NCI-H1105 treated with DMSO at 0.1 percent for 48 hours (cell line): Measurements from ENCODE around the gene DOCK4.

Experiments
- DNase-seq: peaks from one replicate; lab custom pipeline; 2025; lab: John Stamatoyannopoulos, UW

Gene DOCK4

GRCh38 chr7:111734954-111735660, 471.1 kb downstream of the DOCK4 start:
- no peak for DNase-seq

GRCh38 chr7:111732923-111733322, 473.3 kb downstream of the DOCK4 start:
- DNase-seq = no peak

GRCh38 chr7:111730476-111731300, 475.5 kb downstream of the DOCK4 start:
- DNase-seq = peak; percentile 51

- DNase-seq = no peak
These were observed 476.1 kb downstream of the DOCK4 start for GRCh38 chr7:111730057-111730456.

GRCh38 chr7:111729483-111729882, 476.7 kb downstream of the DOCK4 start:
- DNase-seq = no peak

GRCh38 chr7:111728635-111728995, 477.6 kb downstream of the DOCK4 start:
- DNase-seq = no peak

GRCh38 chr7:111727905-111728634, 478.1 kb downstream of the DOCK4 start:
- no peak for DNase-seq

GRCh38 chr7:111718886-111719285, 487.3 kb downstream of the DOCK4 start:
- DNase-seq = no peak

- no peak for DNase-seq
These were observed 494.7 kb downstream of the DOCK4 start for GRCh38 chr7:111711426-111712065.

- no peak for DNase-seq
These were observed 495.3 kb downstream of the DOCK4 start for GRCh38 chr7:111710839-111711380.

GRCh38 chr7:111708072-111708471, 498.1 kb downstream of the DOCK4 start:
- DNase-seq = no peak

- no peak for DNase-seq
These were observed 500.4 kb downstream of the DOCK4 start for GRCh38 chr7:111705807-111706206.

GRCh38 chr7:111697771-111698170, 508.4 kb downstream of the DOCK4 start:
- DNase-seq = no peak

- no peak for DNase-seq
These were observed 511.8 kb downstream of the DOCK4 start for GRCh38 chr7:111694376-111694775.

GRCh38 chr7:111690364-111691111, 515.7 kb downstream of the DOCK4 start:
- no peak for DNase-seq

GRCh38 chr7:111685349-111685748, 520.9 kb downstream of the DOCK4 start:
- no peak for DNase-seq

- no peak for DNase-seq
These were observed 523.4 kb downstream of the DOCK4 start for GRCh38 chr7:111682588-111683340.

GRCh38 chr7:111681242-111681641, 525.0 kb downstream of the DOCK4 start:
- DNase-seq = no peak

- DNase-seq = no peak
These were observed 527.2 kb downstream of the DOCK4 start for GRCh38 chr7:111678986-111679385.

GRCh38 chr7:111678281-111678680, 527.9 kb downstream of the DOCK4 start:
- no peak for DNase-seq

GRCh38 chr7:111677848-111678247, 528.4 kb downstream of the DOCK4 start:
- DNase-seq = no peak
